HG03442 (cell line): Measurements from ENCODE around the gene JMJD7.

Experiments
- ATAC-seq: cut with Tn5 transposase; IDR thresholded peaks from one replicate; pipeline ENCODE4 v1.9.1; 2021; ENCODE audit warnings: mild to moderate bottlenecking, moderate library complexity; ENCODE audit not compliant: unreplicated experiment

JMJD7 gene

GRCh38 chr15:41827880-41828806, at the start of gene JMJD7:
TSS of gene JMJD7 (plus strand) at chr15:41828092. CDS start at chr15:41828125, 33 bp downstream.
- peak; percentile 59 for ATAC-seq

- ATAC-seq, result no peak
Observed at GRCh38 chr15:41778521-41778920, 49.4 kb upstream of the JMJD7 start.

GRCh38 chr15:41779662-41780157, 48.2 kb upstream of the JMJD7 start:
- ATAC-seq, result no peak

GRCh38 chr15:41780266-41780665, 47.6 kb upstream of the JMJD7 start:
- ATAC-seq, result no peak

DNA sequence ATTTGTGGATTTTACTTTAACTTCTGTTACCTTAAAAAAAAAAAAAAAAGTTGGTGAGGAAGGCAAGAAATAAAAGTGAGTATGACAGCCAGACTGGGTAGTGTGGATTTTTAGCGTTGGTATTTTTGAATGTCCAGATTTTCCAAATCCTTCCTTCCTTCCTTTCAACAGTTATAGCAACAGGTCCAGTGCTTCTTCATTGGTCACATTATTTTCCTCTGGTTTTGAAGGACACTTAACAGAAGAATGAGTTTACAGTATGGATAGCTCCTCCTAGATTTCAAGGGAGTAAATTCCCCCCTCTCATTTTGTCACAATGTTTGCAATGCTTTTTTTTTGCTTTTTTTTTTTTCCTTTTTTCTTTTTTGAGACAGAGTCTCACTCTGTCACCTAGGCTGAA, 47.2 kb upstream of the JMJD7 start:
- ATAC-seq, result no peak

- ATAC-seq, result no peak
Observed at GRCh38 chr15:41782371-41783282, 45.3 kb upstream of the JMJD7 start.

DNA sequence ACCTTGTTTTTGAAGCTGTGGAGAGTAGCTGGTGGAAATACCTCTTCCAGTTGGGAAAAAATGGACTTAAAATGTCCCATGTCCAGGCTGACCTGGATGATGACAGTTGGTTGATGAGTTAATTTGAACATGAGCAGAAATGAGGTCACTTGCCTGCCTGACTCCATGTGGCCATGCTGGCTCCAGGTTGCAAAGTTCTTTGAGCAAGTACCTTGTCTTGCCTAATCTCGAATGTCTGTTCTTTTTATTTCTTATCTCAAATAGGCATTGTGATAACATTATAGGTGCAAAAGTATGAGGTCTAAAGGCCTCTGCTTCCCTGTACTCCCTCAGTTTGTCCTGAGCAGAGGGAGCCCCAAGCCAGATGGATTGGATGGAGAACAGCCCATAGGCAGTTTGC, 44.6 kb upstream of the JMJD7 start:
- no peak for ATAC-seq

GRCh38 chr15:41788262-41788661, 39.6 kb upstream of the JMJD7 start:
- no peak for ATAC-seq

GRCh38 chr15:41789236-41789635, 38.7 kb upstream of the JMJD7 start:
- no peak for ATAC-seq

GRCh38 chr15:41789662-41790061, 38.2 kb upstream of the JMJD7 start:
- no peak for ATAC-seq

DNA sequence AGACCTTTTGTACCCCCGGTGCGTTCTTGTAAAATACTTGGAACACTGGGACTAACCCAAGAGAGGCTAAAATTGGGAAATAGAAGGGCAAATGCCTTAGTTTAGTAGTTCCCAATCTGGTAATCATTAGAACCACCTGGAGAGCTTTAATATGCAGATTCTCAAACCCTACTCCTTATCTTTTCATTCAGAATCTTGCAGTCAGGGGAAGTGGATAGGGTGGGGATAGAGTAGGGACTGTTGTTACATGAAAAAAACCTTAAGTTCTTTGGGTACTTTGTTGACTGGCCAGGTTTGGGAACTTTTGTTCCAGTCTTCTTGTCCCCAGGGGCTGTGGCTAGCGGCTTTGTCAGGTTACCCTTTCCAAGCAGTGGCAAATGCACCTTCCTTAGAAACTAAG, 37.7 kb upstream of the JMJD7 start:
- no peak for ATAC-seq

DNA sequence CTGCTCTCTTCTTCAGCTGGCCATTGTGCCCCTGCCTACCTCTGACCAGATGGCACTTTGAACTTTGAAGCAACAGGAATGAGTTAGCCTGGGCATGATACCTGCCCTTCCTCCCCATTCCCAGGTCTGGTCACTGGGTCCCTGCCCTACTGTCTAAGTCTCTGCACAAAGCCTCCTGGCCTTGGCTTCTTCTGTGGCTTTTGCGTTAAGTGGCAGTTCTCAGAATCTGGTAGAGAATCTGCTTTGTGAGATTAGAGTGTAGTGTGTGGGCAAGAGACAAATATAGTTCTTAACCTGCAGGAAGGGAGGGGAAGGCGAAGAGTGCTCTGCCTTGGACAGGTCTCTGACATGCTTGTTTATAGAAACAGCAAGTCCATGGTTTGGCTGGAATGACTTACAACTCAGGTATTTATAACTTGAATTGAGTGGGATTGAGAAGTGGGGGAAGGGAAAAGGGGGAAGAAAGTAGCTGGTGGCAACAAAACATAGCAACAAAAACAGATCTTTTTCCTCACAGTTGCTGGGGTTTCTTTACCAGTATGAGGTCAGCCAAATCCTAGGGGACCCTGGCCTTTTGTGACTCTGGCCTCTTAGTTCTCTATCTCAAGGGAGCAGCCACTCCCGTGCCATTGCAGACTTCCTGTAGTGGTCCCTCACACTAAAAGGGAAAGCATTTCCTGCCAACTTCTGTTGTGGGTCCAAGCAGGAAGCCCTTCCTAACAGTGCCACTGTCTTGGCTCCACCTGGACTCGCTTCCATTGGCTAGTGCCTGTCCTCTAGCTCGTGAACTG, 36.9 kb upstream of the JMJD7 start:
- ATAC-seq, result no peak

DNA sequence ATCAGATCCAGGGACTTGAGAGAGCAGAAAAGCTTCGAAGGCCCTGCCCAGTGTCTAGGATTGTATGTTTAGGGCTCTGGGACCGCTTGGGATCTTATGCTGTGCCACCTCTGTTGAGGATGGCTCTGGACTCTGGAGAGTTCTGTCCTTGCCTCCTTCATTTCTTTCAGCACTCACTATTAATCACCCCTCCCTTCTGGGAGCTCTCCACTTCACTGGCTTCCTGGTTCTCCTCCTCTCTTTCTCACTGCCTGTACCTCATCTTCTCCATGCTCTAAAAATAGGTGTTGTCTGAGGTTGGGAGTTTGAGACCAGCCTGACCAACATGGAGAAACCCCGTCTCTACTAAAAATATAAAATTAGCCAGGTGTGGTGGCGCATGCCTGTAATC, 36.4 kb upstream of the JMJD7 start:
- no peak for ATAC-seq

- ATAC-seq, result no peak
Observed at GRCh38 chr15:41792000-41792637, 35.8 kb upstream of the JMJD7 start.

DNA sequence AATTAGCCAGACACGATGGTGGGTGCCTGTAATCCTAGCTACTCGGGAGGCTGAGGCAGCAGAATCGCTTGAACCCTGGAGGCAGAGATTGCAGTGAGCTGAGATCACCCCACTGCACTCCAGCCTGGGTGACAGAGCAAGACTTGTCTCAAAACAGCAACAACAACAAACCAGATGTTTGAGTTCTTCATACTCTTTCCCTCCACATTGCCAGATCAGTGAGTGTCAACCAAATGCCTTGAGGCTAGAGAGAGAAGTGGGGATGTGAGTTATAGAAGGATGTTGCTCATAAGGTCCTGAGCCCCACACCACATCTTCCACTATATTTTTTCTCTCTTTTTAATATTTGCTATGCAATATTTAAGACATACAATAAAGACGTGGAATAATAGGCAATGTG, 33.8 kb upstream of the JMJD7 start:
- no peak for ATAC-seq

- ATAC-seq, result no peak
Observed at GRCh38 chr15:41795996-41796856, 31.7 kb upstream of the JMJD7 start.

GRCh38 chr15:41797201-41797944, 30.5 kb upstream of the JMJD7 start:
- no peak for ATAC-seq

DNA sequence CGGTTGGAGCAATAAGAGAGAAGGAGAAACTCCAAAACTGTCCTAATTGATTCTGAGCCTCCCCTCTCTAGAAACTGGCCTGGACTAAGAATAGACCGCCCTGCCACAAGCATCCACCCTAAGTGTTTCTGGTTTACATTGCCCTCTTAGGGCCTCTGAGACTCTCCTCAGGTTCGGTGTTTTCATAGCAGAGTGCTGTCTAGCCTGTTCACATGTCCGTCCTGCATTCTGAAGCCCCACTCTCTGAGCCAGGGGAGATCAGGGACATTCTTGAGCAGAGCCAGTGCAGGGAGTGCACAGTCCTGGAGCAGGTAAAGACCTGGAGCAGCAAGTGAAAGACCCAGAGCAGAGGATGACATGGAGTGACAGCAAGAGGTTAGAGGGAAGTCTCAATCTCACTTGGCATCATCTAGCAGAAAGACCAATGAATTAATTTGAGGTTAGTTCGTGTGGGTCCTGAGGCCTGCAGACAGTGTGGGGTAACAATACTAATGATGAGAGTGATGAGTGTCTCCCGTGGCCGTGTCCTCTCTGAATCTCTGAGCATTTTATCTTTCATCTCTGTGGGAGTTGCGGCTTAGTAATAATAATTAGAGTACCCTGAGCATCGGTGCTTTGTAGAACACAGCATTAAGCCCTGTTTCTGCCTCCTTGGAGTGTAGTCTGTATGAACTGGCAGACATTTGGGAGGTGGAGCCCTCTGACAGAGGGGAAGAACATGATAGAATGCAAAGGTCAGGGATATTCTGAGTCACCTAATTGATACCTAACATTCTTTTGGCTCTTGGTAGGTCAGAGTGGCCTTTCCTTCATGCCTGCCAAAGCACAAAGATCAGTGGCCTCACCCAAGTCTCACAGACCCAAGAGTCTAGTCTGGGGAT, 29.0 kb upstream of the JMJD7 start:
- no peak for ATAC-seq
